ENCODE results near the gene HOXA9.

The HOXA9 gene

DNA sequence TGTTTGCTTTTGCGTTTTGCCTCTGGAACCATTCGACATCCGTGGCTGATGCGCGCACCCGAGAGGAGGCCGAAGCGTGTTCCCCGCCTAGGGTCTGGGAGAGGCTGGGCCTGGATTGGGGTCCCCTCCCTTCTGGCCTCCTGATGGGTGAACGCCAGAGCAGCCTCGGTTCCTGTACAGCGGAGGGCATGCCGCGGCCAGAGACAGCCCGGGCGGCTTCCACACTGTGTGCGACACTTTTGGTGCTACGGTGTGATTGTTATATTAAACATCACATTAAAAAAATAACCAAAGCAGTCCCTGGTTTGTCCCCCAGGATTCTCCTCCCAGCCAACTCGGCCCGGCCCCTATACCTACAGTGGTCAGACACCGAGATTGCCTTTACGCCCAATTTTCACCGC, 5.2 kb downstream of the HOXA9 start:
- Mint-ChIP-seq H3K36me3 (ENCODE audit: low read depth) (no peaks in the 10 kb centered on the region), H3K4me3 (peak overlapping the region; percentile 40), H3K4me1 (ENCODE audit: low read depth) (peaks cover 51% of the 10 kb centered on the region), H3K27me3 (peaks cover 83% of the 10 kb centered on the region), H3K27ac (no peak overlapping the region), H3K9me3 (no peaks in the 10 kb centered on the region)

DNA sequence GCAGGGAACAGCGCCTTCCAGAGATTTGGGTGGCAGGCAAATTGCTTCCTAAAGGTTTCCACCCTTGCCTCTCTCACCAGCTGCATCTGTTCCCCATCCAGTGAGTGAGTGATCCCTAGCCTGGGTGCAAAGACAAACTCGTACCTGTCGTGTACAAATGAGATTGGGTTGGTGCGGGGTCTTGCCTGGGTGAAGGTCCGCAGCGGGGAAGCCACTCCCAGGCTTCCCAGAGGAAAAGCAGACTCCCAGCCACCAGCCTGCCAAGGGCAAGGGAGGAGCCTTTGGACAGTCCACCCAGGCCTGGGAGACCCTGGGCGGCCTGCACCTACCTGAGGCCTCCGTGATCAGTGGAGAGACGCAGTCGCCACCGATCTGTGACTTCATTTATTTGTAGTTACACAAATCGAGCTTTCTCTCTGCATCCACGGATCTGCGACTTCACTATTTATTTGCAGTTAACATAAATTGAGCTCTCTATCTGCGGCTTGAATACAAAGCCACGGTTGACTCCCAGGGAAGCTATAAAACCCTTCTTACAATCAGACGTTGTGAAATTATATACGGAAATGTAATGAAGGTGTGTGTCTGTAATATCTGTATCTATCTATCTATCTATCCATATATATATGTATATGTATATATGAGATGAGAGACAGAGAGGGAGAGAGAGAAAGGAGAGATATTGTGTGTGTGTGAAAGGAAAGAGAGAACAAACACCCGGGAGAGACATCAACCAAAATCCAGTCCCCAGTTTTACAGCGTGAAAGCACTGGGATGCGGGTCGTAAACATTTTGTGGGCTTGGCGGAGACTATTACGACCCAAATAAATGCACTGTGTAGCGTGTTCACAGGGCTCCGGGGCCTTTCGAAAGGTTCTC, 5.8 kb downstream of the HOXA9 start:
- Mint-ChIP-seq H3K27ac (no peak overlapping the region), H3K4me3 (peak overlapping the region; percentile 40), H3K27me3 (peaks cover 85% of the 10 kb centered on the region), H3K4me1 (ENCODE audit: low read depth) (peaks cover 54% of the 10 kb centered on the region), H3K9me3 (no peaks in the 10 kb centered on the region), H3K36me3 (ENCODE audit: low read depth) (no peaks in the 10 kb centered on the region)

DNA sequence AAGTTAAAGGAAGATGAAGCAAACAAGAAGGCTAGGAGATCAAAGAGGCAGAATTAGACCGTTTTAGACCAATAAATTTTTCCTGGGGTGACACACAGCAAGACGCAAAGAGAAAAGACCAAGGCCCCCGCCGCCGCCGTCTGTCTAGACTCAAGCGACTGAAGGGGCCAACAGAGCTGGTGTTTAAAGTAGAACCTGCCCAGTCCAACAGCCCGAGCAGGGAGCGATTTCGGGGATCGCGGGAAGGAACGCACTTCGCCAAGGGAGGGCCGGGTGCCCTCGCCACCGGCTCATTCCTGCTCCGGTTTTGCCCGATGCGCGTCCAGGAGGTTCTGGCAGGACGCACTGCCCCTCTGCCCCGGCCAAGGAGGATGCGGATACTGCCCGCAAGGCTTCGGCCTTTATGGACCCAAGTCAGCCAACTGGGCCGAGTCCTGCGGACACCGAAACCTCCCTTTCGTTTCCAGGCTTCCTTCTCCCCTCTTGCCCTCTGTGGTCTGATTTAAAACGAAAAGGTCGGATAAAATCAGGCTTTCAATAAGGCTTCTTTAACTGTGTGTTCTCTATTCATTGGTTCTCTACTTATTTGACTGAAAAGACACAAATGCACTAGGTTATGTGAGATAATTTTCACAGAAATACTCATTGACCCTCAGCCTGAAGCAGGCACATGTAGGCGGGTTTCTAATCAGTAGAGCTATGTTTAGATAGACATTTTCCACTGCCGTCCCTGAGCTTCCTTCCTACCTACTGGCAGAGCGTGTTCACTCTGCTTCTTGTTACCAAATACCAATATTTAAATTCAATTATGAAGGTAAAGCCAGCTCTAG, 6.7 kb downstream of the HOXA9 start:
- Mint-ChIP-seq H3K4me1 (ENCODE audit: low read depth) (peaks cover 52% of the 10 kb centered on the region), H3K27me3 (peaks cover 86% of the 10 kb centered on the region), H3K27ac (peak overlapping the region; percentile 36), H3K36me3 (ENCODE audit: low read depth) (no peaks in the 10 kb centered on the region), H3K9me3 (no peaks in the 10 kb centered on the region), H3K4me3 (peak overlapping the region; percentile 41)

DNA sequence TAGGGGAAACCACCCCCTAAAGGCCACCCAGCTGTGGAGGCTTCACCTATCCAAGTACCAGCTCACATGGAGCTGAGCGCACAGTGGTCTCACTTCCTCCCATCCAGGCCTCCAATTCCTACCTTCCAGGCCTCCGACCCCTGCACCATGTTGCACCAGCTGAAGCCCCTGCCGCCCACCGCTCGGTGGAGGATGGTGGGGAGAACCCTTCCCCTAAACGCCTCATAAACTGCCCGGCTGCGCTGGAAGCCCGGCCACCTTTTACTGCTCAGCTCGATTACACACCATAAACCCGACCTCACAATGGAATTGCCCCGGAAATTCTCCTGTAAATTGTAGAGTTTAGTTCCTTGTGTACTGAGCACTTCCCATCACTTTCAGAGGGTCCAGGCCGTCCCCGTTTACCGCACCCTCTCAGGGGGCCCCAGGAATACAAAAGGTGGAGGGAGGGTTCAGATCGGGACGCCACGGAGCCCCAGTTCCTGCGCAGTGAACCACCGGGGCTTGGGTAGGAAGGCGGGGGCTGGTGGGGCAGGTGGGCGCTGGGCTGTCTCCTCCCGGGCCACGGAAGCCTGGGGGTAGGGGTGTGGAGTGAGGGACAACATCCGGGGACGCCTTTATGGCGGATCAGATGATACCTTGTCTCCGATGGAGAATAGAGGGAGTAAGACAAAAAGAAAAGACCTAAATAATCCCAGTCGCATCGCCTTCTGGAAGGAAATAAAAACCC, 7.5 kb downstream of the HOXA9 start:
- H3K27me3 Mint-ChIP-seq, result peaks cover 86% of the 10 kb centered on the region
- H3K36me3 Mint-ChIP-seq (ENCODE audit: low read depth), result no peaks in the 10 kb centered on the region
- peak overlapping the region; percentile 15 for H3K4me3 Mint-ChIP-seq
- no peaks in the 10 kb centered on the region for H3K9me3 Mint-ChIP-seq
- H3K4me1 Mint-ChIP-seq (ENCODE audit: low read depth), result peaks cover 51% of the 10 kb centered on the region
- H3K27ac Mint-ChIP-seq, result peak overlapping the region; percentile 32

DNA sequence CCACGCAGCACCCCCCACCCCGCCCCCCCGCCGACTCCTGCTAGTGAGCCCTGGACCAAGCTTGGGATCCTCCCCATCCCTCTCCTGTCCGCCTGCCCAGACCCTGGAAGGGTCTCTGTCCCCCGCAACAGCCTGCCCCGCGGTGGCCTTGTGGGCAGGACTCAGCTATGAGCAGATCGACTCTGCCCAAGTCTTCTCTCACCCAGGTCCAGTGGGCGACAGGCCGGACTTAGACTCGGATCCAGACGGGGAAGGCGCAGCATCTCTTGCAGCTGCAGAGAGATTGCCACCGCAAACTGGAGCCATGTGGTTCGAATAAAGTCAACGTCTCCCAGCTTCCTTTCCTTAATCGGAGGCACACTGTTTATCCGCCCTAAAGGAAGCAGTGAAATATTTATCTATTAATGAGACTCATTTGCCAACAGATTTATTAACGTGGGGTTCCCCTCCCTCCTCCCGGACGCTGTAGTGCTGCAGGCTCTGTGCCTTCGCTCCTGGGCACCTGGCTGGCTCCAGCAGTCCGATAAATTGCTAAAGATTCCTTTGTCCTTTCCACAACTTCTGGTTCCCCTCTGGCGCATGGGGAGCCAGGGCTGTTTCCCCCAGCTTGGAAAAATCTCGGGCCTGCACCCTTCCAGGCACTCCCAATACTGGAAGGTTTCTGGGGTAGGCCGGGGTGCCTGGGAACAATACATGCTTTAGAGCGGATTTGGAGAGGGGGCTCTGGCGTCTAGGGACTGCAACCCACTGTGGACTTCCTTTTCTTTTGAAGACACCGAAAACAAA, 8.2 kb downstream of the HOXA9 start:
- Mint-ChIP-seq H3K9me3 (no peaks in the 10 kb centered on the region), H3K4me1 (ENCODE audit: low read depth) (peaks cover 52% of the 10 kb centered on the region), H3K4me3 (peak overlapping the region; percentile 32), H3K27me3 (peaks cover 84% of the 10 kb centered on the region), H3K36me3 (ENCODE audit: low read depth) (no peaks in the 10 kb centered on the region), H3K27ac (no peak overlapping the region)

DNA sequence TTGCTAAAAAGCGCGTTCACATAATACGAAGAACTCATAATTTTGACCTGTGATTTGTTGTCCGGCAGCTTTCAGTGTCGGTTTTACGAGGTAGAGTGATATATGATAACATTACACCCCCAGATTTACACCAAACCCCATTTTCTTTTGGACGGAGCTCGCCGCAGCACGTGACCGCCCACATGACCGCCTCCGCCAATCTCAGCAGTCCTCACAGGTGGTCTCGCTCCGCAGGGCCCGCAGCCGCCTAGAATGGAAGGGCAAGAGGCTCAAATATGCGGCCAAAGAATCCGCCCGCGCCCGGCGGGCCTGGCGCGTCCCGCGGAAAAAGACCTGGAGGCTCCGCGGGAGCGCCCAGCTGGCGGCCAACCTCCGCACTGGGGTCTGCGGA, 8.8 kb downstream of the HOXA9 start, which contains the start of gene HOXA7:
HOXA7 (minus strand) TSS at position 168 of the 391 bp plus-strand sequence; CDS start at position 38, 130 bp downstream.
- no peaks in the 10 kb centered on the region for H3K36me3 Mint-ChIP-seq (ENCODE audit: low read depth)
- H3K4me1 Mint-ChIP-seq (ENCODE audit: low read depth), result peaks cover 58% of the 10 kb centered on the region
- H3K4me3 Mint-ChIP-seq, result peak within 1 kb of the TSS; percentile 69
- H3K27ac Mint-ChIP-seq, result peak within 1 kb of the TSS; percentile 65
- H3K27me3 Mint-ChIP-seq, result peaks cover 87% of the 10 kb centered on the region
- H3K9me3 Mint-ChIP-seq, result no peaks in the 10 kb centered on the region

DNA sequence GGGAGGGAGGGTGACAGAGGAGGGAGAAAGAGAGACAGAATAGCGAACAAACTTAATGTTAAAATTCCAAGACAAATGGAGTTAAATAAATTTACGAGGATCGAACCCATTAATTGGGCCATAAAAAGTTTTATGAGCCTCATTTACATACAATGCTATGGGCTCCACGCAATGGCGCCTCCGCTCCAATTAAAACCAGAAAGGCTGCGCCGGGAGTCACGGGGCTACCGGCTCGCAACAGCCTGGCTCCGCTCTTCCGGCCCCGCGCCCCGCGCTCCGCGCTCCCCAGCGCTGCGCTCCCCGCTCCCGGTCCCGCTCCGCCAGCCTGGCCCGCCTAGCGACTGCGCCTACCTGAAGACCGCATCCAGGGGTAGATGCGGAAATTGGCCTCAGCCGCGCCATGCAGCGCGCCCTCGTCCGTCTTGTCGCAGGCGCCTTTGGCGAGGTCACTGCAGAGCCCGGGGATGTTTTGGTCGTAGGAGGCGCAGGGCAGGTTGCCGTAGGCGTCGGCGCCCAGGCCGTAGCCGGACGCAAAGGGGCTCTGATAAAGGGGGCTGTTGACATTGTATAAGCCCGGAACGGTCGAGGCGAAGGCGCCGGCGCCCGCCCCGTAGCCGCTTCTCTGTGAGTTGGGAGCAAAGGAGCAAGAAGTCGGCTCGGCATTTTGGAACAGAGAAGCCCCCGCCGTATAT, 9.4 kb downstream of the HOXA9 start:
- Mint-ChIP-seq H3K36me3 (ENCODE audit: low read depth) (no peaks in the 10 kb centered on the region), H3K4me3 (peak overlapping the region; percentile 69), H3K9me3 (no peaks in the 10 kb centered on the region), H3K4me1 (ENCODE audit: low read depth) (peaks cover 60% of the 10 kb centered on the region), H3K27me3 (peaks cover 90% of the 10 kb centered on the region), H3K27ac (peak overlapping the region; percentile 65)

DNA sequence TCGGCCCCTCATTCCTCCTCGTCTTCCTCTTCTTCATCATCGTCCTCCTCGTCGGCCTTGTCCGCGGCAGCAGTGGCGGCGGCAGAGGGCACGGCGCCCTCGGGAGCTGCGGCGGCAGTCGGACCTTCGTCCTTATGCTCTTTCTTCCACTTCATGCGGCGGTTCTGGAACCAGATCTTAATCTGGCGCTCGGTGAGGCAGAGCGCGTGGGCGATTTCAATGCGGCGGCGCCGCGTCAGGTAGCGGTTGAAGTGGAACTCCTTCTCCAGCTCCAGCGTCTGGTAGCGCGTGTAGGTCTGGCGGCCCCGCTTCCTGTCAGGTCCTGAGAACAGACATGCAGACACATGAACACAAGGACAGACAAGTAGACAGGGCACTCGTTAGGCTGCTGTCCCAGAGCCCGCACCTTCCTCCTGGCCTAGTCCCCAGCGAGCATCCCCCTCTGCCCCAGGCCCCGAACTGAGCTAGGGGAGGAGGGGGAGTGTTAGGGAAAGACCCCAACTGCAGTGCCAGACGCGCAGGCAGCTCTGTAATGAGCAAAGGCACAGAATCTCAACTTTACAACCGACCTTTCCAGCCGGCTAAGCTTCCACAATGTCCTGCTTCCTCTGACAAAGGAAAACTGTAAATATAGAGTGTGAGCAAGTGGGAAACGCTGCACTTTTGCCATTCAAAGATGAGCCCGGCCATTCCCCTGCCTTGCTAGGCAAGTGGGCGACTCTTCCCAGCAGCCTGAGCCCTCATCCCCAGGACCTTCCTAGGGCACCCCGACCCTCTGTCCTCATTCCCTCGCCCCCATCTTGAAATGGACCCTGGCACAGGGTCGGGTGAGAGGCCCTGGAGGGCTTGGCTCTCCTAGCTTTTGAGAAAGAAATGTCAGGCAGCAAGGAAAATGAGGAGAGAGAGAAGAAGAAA, 10.2 kb downstream of the HOXA9 start:
- Mint-ChIP-seq H3K4me3 (peak overlapping the region; percentile 69), H3K27me3 (peaks cover 94% of the 10 kb centered on the region), H3K27ac (peak overlapping the region; percentile 65), H3K36me3 (ENCODE audit: low read depth) (no peaks in the 10 kb centered on the region), H3K4me1 (ENCODE audit: low read depth) (peaks cover 59% of the 10 kb centered on the region), H3K9me3 (no peaks in the 10 kb centered on the region)

DNA sequence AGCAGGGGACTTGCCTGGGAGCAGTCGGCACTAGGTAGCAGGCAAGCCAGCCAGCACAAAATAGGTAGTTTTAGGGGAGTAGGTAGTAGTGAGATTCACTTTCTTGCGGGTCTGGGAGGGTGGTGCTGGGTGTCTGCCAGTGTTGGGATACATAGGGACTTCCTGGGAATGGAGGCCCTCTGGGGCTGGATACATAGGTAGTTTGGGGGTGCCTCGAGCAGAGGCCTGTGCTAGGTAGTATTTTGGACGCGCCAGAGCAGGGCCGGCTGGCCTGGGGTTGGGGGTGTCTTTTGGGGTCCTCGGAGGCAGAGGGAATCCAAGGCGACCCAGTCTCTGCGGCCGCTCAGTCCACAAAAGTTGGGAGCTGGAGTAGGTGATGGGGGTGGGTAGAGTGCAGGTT, 11.0 kb downstream of the HOXA9 start:
- Mint-ChIP-seq H3K4me3 (no peak overlapping the region), H3K9me3 (no peaks in the 10 kb centered on the region), H3K4me1 (ENCODE audit: low read depth) (peaks cover 53% of the 10 kb centered on the region), H3K27me3 (peaks cover 93% of the 10 kb centered on the region), H3K36me3 (ENCODE audit: low read depth) (no peaks in the 10 kb centered on the region), H3K27ac (peak overlapping the region; percentile 46)

DNA sequence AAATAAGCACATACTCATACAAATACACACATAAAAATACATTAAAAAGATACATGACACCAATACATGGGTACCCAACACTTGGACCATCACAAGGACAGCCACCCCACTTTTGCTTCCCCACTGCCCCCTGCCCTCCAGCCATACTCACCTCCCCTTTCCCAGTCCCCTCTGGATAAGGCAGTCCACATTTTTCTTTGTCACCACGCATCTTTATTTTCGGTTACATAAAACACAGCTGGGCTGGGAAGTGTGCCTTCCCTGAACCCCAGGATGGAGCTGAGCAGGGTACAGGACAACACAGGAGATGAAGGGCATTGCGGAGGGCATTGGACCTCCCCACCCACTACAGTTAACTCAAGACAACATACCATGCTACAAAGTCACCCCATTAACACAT, 11.8 kb downstream of the HOXA9 start:
- Mint-ChIP-seq H3K4me3 (no peak overlapping the region), H3K27me3 (peaks cover 90% of the 10 kb centered on the region), H3K27ac (no peak overlapping the region), H3K9me3 (no peaks in the 10 kb centered on the region), H3K4me1 (ENCODE audit: low read depth) (peaks cover 49% of the 10 kb centered on the region), H3K36me3 (ENCODE audit: low read depth) (no peaks in the 10 kb centered on the region)

DNA sequence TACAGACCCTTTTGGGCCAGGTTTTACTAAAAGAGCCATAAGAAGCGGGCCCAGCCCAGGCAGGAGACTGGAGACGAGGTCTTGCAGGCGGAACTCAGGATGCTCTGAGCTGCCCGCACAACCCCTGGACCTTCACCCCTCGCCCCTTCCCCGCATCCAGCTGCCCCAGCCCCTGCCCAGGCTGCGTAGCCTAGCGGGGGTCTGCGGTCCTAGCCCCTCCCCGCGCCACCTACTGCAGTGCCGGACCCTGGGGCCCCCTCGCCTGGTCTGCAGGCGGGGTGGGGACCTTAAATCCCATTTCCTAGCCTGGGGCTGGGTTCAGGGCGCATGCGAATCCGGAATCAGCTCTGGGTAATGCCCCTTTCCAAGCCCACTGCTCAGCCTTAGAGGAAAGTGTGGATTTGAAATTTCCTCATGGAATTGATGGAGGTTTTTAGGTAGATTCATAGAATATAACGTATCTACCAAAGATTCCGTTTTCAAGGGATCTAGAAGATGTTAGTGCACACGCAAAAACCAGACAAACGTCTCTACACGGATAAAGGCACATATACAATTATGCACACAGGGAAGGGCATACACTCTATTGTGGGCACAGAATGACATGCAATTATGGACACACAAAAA, 12.4 kb downstream of the HOXA9 start:
- Mint-ChIP-seq H3K36me3 (ENCODE audit: low read depth) (no peaks in the 10 kb centered on the region), H3K27me3 (peaks cover 90% of the 10 kb centered on the region), H3K27ac (no peak overlapping the region), H3K9me3 (no peaks in the 10 kb centered on the region), H3K4me1 (ENCODE audit: low read depth) (peaks cover 49% of the 10 kb centered on the region), H3K4me3 (no peak overlapping the region)

DNA sequence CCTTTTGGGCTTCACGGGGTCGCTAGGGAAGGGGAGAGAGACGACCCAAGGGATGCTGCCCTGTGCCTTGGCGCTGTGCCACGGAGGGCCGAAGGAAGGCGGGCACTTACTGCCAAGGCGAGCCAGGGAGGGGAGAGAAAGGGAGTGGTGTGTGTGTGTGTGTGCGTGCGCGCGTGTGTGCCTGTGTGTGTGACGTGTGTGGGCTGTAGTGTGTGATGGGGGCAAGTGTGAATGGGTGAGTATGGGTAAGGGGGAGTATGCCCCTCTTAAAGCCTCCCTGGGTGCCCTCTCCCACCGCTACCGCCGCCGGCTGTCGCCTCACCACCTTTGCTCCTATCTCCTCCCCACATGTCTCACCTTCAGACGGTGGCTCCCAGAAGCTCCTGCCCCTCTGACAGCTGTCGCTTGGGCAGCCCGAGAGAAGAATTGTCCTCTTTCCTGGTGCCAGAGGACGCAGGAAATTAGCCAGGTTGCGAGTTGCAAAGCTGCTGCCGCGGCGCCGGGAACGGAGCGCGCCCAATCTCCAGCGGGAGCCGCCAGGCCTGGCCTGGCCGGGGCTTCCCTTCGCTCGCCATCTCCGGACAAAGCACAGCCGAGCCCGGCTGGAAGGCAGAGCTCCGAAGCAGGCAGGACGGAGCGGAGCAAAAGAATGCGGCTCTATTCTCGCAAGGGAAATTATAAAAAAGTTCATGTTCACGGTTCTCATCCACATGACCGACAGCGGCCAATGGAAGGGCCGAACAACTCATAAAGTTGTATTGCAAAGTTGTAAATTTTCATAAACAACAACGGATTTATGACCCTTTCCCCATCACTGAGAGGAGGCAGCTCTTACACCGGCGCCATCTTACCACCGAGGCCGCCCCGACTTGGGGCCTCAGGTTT, 13.2 kb downstream of the HOXA9 start, which contains the start of gene HOXA3:
HOXA3 (minus strand) TSS at position 653 of the 885 bp plus-strand sequence. CDS start 41,943 bp downstream, outside the sequence.
- no peaks in the 10 kb centered on the region for H3K9me3 Mint-ChIP-seq
- H3K27me3 Mint-ChIP-seq, result peaks cover 86% of the 10 kb centered on the region
- peaks cover 45% of the 10 kb centered on the region for H3K4me1 Mint-ChIP-seq (ENCODE audit: low read depth)
- H3K36me3 Mint-ChIP-seq (ENCODE audit: low read depth), result no peaks in the 10 kb centered on the region
- peak within 1 kb of the TSS; percentile 41 for H3K27ac Mint-ChIP-seq
- H3K4me3 Mint-ChIP-seq, result peak within 1 kb of the TSS; percentile 71
